AG04450 (cell line): Measurements from ENCODE around the gene SLC25A41. TPM values are rescaled to one million over a fixed set of nuclear protein-coding genes. Genes with fewer than 3 reads are reported as not detected.

ENCODE experiments used
- CTCF ChIA-PET: fragments of 300-600, 350-600 bp; formaldehyde crosslinking; extraction: SDS; loops from one replicate; lab custom pipeline; 2022; ENCODE audit warnings: antibody characterized with exemption, inconsistent platforms; lab: Charles Lee
- POLR2A ChIA-PET: fragments of 350-600 bp; formaldehyde crosslinking; extraction: SDS; loops from one replicate; lab custom pipeline; 2021; ENCODE audit warnings: antibody characterized with exemption, inconsistent platforms; lab: Yijun Ruan, JAX
- DNase-seq: peaks from one replicate; pipeline ENCODE4 v3.0.0-alpha.2; 2011; ENCODE audit warnings: low read depth, low spot score
- H3K27ac ChIP-seq: one replicate; pipeline ENCODE4 v1.5.1; 2012; ENCODE audit warnings: low read depth, low read length, control low read depth
- H3K27me3 ChIP-seq: one replicate; pipeline ENCODE4 v1.6.0; 2012; ENCODE audit warnings: low read length; ENCODE audit not compliant: control insufficient read depth, insufficient read depth
- H3K4me3 ChIP-seq: 2 replicates; pipeline ENCODE4 v1.5.1; 2011; ENCODE audit warnings: mild to moderate bottlenecking, low read depth, low read length, control low read depth
- H3K9me3 ChIP-seq: 2 replicates; pipeline ENCODE4 v1.5.1; 2012; ENCODE audit warnings: low read length; ENCODE audit not compliant: control insufficient read depth, insufficient read depth
- CTCF ChIP-seq: IDR thresholded peaks from 2 replicates; pipeline ENCODE4 v1.5.1; 2011; ENCODE audit warnings: low read depth, low read length, control low read depth, inconsistent platforms
- polyA plus RNA-seq: library from polyadenylated mRNA; depleted of rRNA; stranded (reverse); fragments of >200 nt; gene quantifications from 2 replicates; pipeline ENCODE4 v1.2.3, GENCODE V29; 2011

SLC25A41 gene
- polyA plus RNA-seq, 1 experiment, result not detected

GRCh38 chr19:6450166-6450565 lies 16.6 kb upstream of the SLC25A41 start:
- ChIA-PET POLR2A (no interaction called here), CTCF (no interaction called here)
- H3K27me3 ChIP-seq, result no peaks in the 10 kb centered on the region
- DNase-seq, result no peak
- H3K27ac ChIP-seq, result no peak overlapping the region
- H3K9me3 ChIP-seq, result peaks cover 14% of the 10 kb centered on the region
- no peak overlapping the region for H3K4me3 ChIP-seq
- TF ChIP-seq CTCF, result no peak

- TF ChIP-seq CTCF, result no peak
- DNase-seq, result no peak
- POLR2A ChIA-PET, result no interaction called here
- CTCF ChIA-PET, result no interaction called here
- no peaks in the 10 kb centered on the region; the same call in 1 of the 2 replicates for H3K9me3 ChIP-seq
- no peak overlapping the region for H3K4me3 ChIP-seq
- no peak overlapping the region for H3K27ac ChIP-seq
- no peaks in the 10 kb centered on the region for H3K27me3 ChIP-seq
Measured at GRCh38 chr19:6448045-6448444, 14.5 kb upstream of the SLC25A41 start.

- TF ChIP-seq CTCF, result no peak
- no peak for DNase-seq
- CTCF ChIA-PET, result no interaction called here
Measured at GRCh38 chr19:6446452-6446851, 12.9 kb upstream of the SLC25A41 start.

GRCh38 chr19:6443986-6444385 lies 10.4 kb upstream of the SLC25A41 start:
- POLR2A ChIA-PET, result no interaction called here
- TF ChIP-seq CTCF, result no peak
- Histone ChIP-seq H3K27me3 (no peaks in the 10 kb centered on the region), H3K27ac (no peak overlapping the region), H3K4me3 (no peak overlapping the region), H3K9me3 (no peaks in the 10 kb centered on the region; the same call in 1 of the 2 replicates)
- CTCF ChIA-PET, result no interaction called here
- DNase-seq, result no peak

More at GRCh38 chr19:6446452-6446851, 12.9 kb upstream of the SLC25A41 start:
- POLR2A ChIA-PET, result no interaction called here
- H3K4me3 ChIP-seq, result no peak overlapping the region
- H3K9me3 ChIP-seq, result no peaks in the 10 kb centered on the region; the same call in 1 of the 2 replicates
- H3K27me3 ChIP-seq, result no peaks in the 10 kb centered on the region
- no peak overlapping the region for H3K27ac ChIP-seq

- Histone ChIP-seq H3K27ac (no peak overlapping the region), H3K9me3 (no peaks in the 10 kb centered on the region; the same call in 1 of the 2 replicates), H3K4me3 (no peak overlapping the region), H3K27me3 (no peaks in the 10 kb centered on the region)
- POLR2A ChIA-PET, result no interaction called here
- CTCF ChIA-PET, result no interaction called here
- no peak for DNase-seq
- TF ChIP-seq CTCF, result no peak
Measured at GRCh38 chr19:6442087-6442688, 8.6 kb upstream of the SLC25A41 start.
